ENCODE results near the gene AGBL3.

DNA sequence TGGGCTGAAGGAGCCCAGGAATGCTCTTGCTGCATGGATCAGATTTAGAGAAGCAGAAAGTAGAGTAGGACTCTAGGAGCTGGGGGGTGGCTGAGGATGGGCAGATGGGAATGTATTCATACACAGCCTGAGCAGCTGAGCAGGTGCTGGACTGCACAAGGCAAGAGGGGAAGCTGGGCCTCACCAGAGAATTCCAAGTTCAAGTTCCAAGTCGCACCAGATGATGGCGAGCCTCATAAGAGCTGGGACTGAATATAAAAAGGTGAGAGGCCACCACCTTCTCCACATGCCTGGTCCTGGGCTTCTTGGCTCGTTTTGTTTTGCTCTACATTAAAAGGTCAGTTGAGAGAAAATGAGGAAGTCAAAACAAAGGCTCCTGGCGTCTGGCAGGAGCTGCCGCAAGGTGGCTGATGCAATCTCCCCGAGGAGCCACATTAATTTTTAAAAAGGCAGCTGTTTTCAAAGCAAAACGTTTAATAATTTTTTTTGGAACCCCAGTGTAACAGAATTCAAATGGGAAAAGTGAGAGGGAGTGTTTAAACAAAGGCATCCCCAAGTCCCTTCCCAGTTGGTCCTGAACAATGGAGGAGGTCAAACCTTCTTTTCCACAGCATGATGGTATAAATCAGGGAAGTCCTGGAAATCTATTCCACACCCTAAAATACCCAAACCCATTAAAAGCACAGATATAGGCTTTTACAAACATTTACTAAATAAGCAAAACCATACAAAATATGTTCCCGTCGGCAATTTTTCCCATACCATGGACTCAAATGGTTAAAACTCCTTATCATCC, 174.7 kb downstream of the AGBL3 start:
- TF ChIP-seq, protein P1, sequence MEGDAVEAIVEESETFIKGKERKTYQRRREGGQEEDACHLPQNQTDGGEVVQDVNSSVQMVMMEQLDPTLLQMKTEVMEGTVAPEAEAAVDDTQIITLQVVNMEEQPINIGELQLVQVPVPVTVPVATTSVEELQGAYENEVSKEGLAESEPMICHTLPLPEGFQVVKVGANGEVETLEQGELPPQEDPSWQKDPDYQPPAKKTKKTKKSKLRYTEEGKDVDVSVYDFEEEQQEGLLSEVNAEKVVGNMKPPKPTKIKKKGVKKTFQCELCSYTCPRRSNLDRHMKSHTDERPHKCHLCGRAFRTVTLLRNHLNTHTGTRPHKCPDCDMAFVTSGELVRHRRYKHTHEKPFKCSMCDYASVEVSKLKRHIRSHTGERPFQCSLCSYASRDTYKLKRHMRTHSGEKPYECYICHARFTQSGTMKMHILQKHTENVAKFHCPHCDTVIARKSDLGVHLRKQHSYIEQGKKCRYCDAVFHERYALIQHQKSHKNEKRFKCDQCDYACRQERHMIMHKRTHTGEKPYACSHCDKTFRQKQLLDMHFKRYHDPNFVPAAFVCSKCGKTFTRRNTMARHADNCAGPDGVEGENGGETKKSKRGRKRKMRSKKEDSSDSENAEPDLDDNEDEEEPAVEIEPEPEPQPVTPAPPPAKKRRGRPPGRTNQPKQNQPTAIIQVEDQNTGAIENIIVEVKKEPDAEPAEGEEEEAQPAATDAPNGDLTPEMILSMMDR (IDR thresholded peaks at IDR 0.05; ENCODE audit: borderline replicate concordance, extremely low read depth, low read length, poor library complexity, severe bottlenecking): no peak
- no peak for TF ChIP-seq EZH2 (IDR thresholded peaks at IDR 0.05; ENCODE audit: borderline replicate concordance, low read depth, low read length, severe bottlenecking)

All from DND-41 (cell line).